Testis (tissue), 2 donors: Measurements from ENCODE around the gene PCNX4.

Source experiments
- CTCF ChIP-seq, 3 experiments: fragments of 450-650 bp in 2 of 3; fragments of 200-600 bp in 1 of 3; sonication (generic) in 1 of 3; IDR thresholded peaks; one replicate each; pipeline ENCODE4 v1.5.1; 2016 to 2019; ENCODE audit warnings: antibody characterized with exemption in 3 of 3, mild to moderate bottlenecking in 2 of 3, moderate library complexity in 1 of 3
- POLR2A ChIP-seq: fragments of 450-650 bp; IDR thresholded peaks from one replicate; pipeline ENCODE4 v1.6.1; 2017; ENCODE audit warnings: antibody characterized with exemption, mild to moderate bottlenecking, moderate library complexity

- TF ChIP-seq CTCF (IDR thresholded peaks at IDR 0.05), result no peak
- TF ChIP-seq POLR2A, result no peak
Observed at GRCh38 chr14:60206249-60206670, 114.5 kb downstream of the PCNX4 start.
